Measurements from ENCODE around the gene PICK1.

GRCh38 chr22:38085056-38085455 is 27.9 kb downstream of the PICK1 start:
- TF ChIP-seq CTCF (IDR thresholded peaks at IDR 0.05; ENCODE audit: extremely low read depth in 1 of 2, insufficient read depth in 1 of 2, low read depth in 1 of 2, low read length in 2 of 2) (no peak), FOS (IDR thresholded peaks at IDR 0.05; ENCODE audit: borderline replicate concordance, insufficient read depth, low read length) (no peak), EZH2 (IDR thresholded peaks at IDR 0.05; ENCODE audit: borderline replicate concordance, low read depth, low read length, severe bottlenecking) (no peak), POLR2A (IDR thresholded peaks at IDR 0.05; ENCODE audit: low read depth, low read length) (no peak)
